Measurements from ENCODE around the gene WNT9B. TPM values are rescaled to one million over a fixed set of nuclear protein-coding genes. Genes with fewer than 3 reads are reported as not detected.

The WNT9B gene
- total and polyA plus RNA-seq, 12 donors: 0.18 to 2.4 (median 0.35) TPM

DNA sequence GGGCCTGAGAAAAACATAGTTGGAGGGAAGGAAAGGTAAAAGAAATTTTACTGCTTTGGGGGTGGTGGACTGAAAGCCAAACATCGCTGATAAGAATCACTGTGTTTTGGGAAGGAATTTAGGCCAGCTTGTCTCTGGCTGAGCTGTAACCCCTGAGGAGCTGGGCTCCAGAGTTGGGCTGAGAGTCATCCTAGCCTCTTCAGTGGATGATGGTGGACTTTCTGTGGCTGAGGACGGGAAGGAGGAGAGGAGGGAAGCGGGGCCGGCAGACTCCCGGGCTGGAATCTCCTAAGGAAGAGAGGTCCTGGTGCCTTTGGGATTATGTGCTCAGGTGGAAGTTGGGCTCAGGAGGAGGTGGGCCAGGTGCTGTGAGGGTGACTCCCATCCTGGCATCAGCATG lies 8.6 kb downstream of the WNT9B start:
- ATAC-seq: no peak
- 63 to 64% methylated on average over 5 of the region's 5 CpGs for WGBS, 2 donors

GRCh38 chr17:46862949-46863348 lies 11.6 kb downstream of the WNT9B start:
- ATAC-seq (no peak), DNase-seq (no peak)
- intact Hi-C loops (cut with DNase I): loop anchor here in 1 of 10 donors (10.0 kb wide), 1 partner anchor 132 kb away; no protein-coding TSS in a partner anchor
- Histone ChIP-seq H3K27me3 (peaks cover 0 to 38% (median 20%) of the 10 kb centered on the region in 7 donors), H3K36me3 (no peaks in the 10 kb centered on the region), H3K27ac (no peak overlapping the region), H3K4me1 (no peaks in the 10 kb centered on the region), H3K4me3 (no peak overlapping the region), H3K9me3 (no peaks in the 10 kb centered on the region)
- 28 to 35% methylated on average over 13 of the region's 13 CpGs for WGBS, 2 donors
- TF ChIP-seq, protein P1, sequence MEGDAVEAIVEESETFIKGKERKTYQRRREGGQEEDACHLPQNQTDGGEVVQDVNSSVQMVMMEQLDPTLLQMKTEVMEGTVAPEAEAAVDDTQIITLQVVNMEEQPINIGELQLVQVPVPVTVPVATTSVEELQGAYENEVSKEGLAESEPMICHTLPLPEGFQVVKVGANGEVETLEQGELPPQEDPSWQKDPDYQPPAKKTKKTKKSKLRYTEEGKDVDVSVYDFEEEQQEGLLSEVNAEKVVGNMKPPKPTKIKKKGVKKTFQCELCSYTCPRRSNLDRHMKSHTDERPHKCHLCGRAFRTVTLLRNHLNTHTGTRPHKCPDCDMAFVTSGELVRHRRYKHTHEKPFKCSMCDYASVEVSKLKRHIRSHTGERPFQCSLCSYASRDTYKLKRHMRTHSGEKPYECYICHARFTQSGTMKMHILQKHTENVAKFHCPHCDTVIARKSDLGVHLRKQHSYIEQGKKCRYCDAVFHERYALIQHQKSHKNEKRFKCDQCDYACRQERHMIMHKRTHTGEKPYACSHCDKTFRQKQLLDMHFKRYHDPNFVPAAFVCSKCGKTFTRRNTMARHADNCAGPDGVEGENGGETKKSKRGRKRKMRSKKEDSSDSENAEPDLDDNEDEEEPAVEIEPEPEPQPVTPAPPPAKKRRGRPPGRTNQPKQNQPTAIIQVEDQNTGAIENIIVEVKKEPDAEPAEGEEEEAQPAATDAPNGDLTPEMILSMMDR (IDR thresholded peaks at IDR 0.05): no peak

More for the DNA sequence above, 8.6 kb downstream of the WNT9B start:
- TF ChIP-seq, protein P1 (IDR thresholded peaks at IDR 0.05): no peak
- Histone ChIP-seq H3K36me3 (no peaks in the 10 kb centered on the region), H3K4me1 (no peaks in the 10 kb centered on the region), H3K9me3 (no peaks in the 10 kb centered on the region), H3K27ac (no peak overlapping the region), H3K27me3 (peaks cover 0 to 45% (median 20%) of the 10 kb centered on the region in 7 donors), H3K4me3 (no peak overlapping the region)
- DNase-seq: no peak
- intact Hi-C loops (cut with DNase I): loop anchor here in 1 of 10 donors (10.0 kb wide), 1 partner anchor 135 kb away; no protein-coding TSS in a partner anchor

- 83% methylated on average over 8 of the region's 8 CpGs for WGBS, 2 donors
- no peaks in the 10 kb centered on the region for H3K36me3 ChIP-seq
- H3K4me1 ChIP-seq: no peaks in the 10 kb centered on the region
- H3K27me3 ChIP-seq: peaks cover 0 to 38% (median 20%) of the 10 kb centered on the region in 7 donors
- DNase-seq (no peak), ATAC-seq (no peak)
- H3K9me3 ChIP-seq: no peaks in the 10 kb centered on the region
- H3K27ac ChIP-seq: no peak overlapping the region
- TF ChIP-seq, protein P1 (IDR thresholded peaks at IDR 0.05): no peak
- intact Hi-C loops (cut with DNase I): loop anchor here in 1 of 10 donors (10.0 kb wide), 1 partner anchor 131 kb away; no protein-coding TSS in a partner anchor
- H3K4me3 ChIP-seq: no peak overlapping the region
These were observed 12.2 kb downstream of the WNT9B start for GRCh38 chr17:46863383-46864121.

- DNase-seq (no peak), ATAC-seq (no peak)
- Histone ChIP-seq H3K4me1 (no peaks in the 10 kb centered on the region), H3K27me3 (peaks cover 0 to 36% (median 20%) of the 10 kb centered on the region in 7 donors), H3K4me3 (no peak overlapping the region), H3K9me3 (no peaks in the 10 kb centered on the region), H3K27ac (no peak overlapping the region), H3K36me3 (no peaks in the 10 kb centered on the region)
- TF ChIP-seq, protein P1 (IDR thresholded peaks at IDR 0.05): no peak
- WGBS, 2 donors: 25 to 26% methylated on average over 8 of the region's 8 CpGs
- intact Hi-C loops (cut with DNase I): loop anchor here in 1 of 10 donors (10.0 kb wide), 1 partner anchor 130 kb away; no protein-coding TSS in a partner anchor
These were observed 13.7 kb downstream of the WNT9B start for GRCh38 chr17:46865100-46865499.

Data from heart right ventricle (tissue), 16 donors.